Muscle of leg (tissue), 11 donors: ENCODE measurements around the gene BTN3A1. TPM values are rescaled to one million over a fixed set of nuclear protein-coding genes. Genes with fewer than 3 reads are reported as not detected.
"Not testable (repeated sequence)": the region's sequence is repeated elsewhere in the genome, so short reads cannot be mapped to it uniquely, and the experiment has no call there.

Source experiments
- DNase-seq: peaks from one replicate; pipeline ENCODE4 v3.0.0; 2013
- H3K27ac ChIP-seq: one replicate; pipeline ENCODE4 v1.5.1; 2013; ENCODE audit warnings: mild to moderate bottlenecking, low read length, control low read depth
- H3K27me3 ChIP-seq: one replicate; pipeline ENCODE4 v1.6.1; 2013; ENCODE audit warnings: low read length; ENCODE audit not compliant: control insufficient read depth, insufficient read depth
- H3K36me3 ChIP-seq: one replicate; pipeline ENCODE4 v1.6.1; 2013; ENCODE audit warnings: low read length; ENCODE audit not compliant: control insufficient read depth, insufficient read depth
- H3K4me1 ChIP-seq: one replicate; pipeline ENCODE4 v1.6.1; 2013; ENCODE audit warnings: low read length; ENCODE audit not compliant: control insufficient read depth, insufficient read depth
- H3K4me3 ChIP-seq: one replicate; pipeline ENCODE4 v1.5.1; 2013; ENCODE audit warnings: low read length, control low read depth
- H3K9me3 ChIP-seq: replicated peaks from 2 replicates; pipeline ENCODE4 v1.6.1; 2013; ENCODE audit warnings: low read depth, low read length; ENCODE audit not compliant: control insufficient read depth
- WGBS: methylation state at CpG from one replicate; pipeline ENCODE4 v1.1.5; 2013; ENCODE audit warnings: missing lambda C conversion rate; ENCODE audit not compliant: insufficient coverage; 5-methylcytosine and 5-hydroxymethylcytosine counted together
- polyA plus RNA-seq, 8 donors: library from polyadenylated mRNA; unstranded; fragments of 120-200 nt; gene quantifications; one replicate each; pipeline versions ENCODE4 v1.2.1 to v1.2.3, GENCODE V29; 2013; ENCODE audit warnings: inconsistent platforms in 1 of 8, low replicate concordance in 1 of 8; ENCODE audit not compliant: insufficient read length in 8 of 8, insufficient read depth in 1 of 8
- total RNA-seq: library from RNA; stranded (reverse); fragments of 120-200 nt; gene quantifications from one replicate; pipeline ENCODE4 v1.2.4, GENCODE V29; 2013

BTN3A1 gene
- total and polyA plus RNA-seq, 9 donors, result 16.3 to 25.1 (median 21.8) TPM

- H3K27ac ChIP-seq, H3K27me3 ChIP-seq, H3K4me3 ChIP-seq, H3K4me1 ChIP-seq, DNase-seq, H3K9me3 ChIP-seq: not testable (repeated sequence)
- H3K36me3 ChIP-seq, result peaks cover 26% of the 10 kb centered on the region
Observed at GRCh38 chr6:26378143-26378542, 23.9 kb upstream of the BTN3A1 start.

GRCh38 chr6:26379292-26379691, 22.8 kb upstream of the BTN3A1 start:
- Histone ChIP-seq H3K4me1 (peaks cover 7% of the 10 kb centered on the region), H3K27me3 (no peaks in the 10 kb centered on the region), H3K4me3 (no peak overlapping the region), H3K27ac (no peak overlapping the region), H3K9me3 (no peaks in the 10 kb centered on the region), H3K36me3 (peaks cover 20% of the 10 kb centered on the region)
- DNase-seq, result peak; percentile 33
- no CpG with 5 or more reads among the region's 3 CpGs for WGBS

GRCh38 chr6:26379740-26380139, 22.3 kb upstream of the BTN3A1 start:
- peaks cover 7% of the 10 kb centered on the region for H3K4me1 ChIP-seq
- H3K9me3 ChIP-seq, result no peaks in the 10 kb centered on the region
- no peak for DNase-seq
- H3K36me3 ChIP-seq, result peaks cover 16% of the 10 kb centered on the region
- H3K4me3 ChIP-seq, result no peak overlapping the region
- no peak overlapping the region for H3K27ac ChIP-seq
- no peaks in the 10 kb centered on the region for H3K27me3 ChIP-seq

GRCh38 chr6:26380256-26380655, 21.8 kb upstream of the BTN3A1 start:
- WGBS, result 92% methylated on average over 2 of the region's 3 CpGs
- no peak for DNase-seq
- H3K4me1 ChIP-seq, result peaks cover 7% of the 10 kb centered on the region
- H3K9me3 ChIP-seq, result no peaks in the 10 kb centered on the region
- H3K27ac ChIP-seq, result no peak overlapping the region
- H3K27me3 ChIP-seq, result no peaks in the 10 kb centered on the region
- H3K4me3 ChIP-seq, result no peak overlapping the region
- peaks cover 11% of the 10 kb centered on the region for H3K36me3 ChIP-seq

GRCh38 chr6:26382121-26382520, 20.0 kb upstream of the BTN3A1 start:
- Histone ChIP-seq H3K9me3 (no peaks in the 10 kb centered on the region), H3K36me3 (no peaks in the 10 kb centered on the region), H3K4me1 (peaks cover 7% of the 10 kb centered on the region), H3K27me3 (no peaks in the 10 kb centered on the region), H3K27ac (no peak overlapping the region), H3K4me3 (no peak overlapping the region)
- DNase-seq, result no peak
- WGBS, result 84% methylated on average over 4 of the region's 6 CpGs

- WGBS, result 11% methylated on average over 4 of the region's 7 CpGs
- Histone ChIP-seq H3K9me3 (no peaks in the 10 kb centered on the region), H3K4me1 (peaks cover 7% of the 10 kb centered on the region), H3K27ac (peak overlapping the region; percentile 87), H3K4me3 (peak overlapping the region; percentile 60), H3K27me3 (no peaks in the 10 kb centered on the region), H3K36me3 (peaks cover 8% of the 10 kb centered on the region)
- DNase-seq, result peak; percentile 67
Observed at GRCh38 chr6:26383624-26384417, 18.3 kb upstream of the BTN3A1 start.

- Histone ChIP-seq H3K9me3 (no peaks in the 10 kb centered on the region), H3K27ac (no peak overlapping the region), H3K4me3 (no peak overlapping the region), H3K27me3 (no peaks in the 10 kb centered on the region), H3K4me1 (peaks cover 7% of the 10 kb centered on the region), H3K36me3 (peaks cover 24% of the 10 kb centered on the region)
- WGBS, result 86% methylated on average over 7 of the region's 9 CpGs
- no peak for DNase-seq
Observed at GRCh38 chr6:26385734-26386125, 16.3 kb upstream of the BTN3A1 start.

- no peak for DNase-seq
- H3K9me3 ChIP-seq, result no peaks in the 10 kb centered on the region
- no peaks in the 10 kb centered on the region for H3K27me3 ChIP-seq
- peaks cover 39% of the 10 kb centered on the region for H3K36me3 ChIP-seq
- H3K4me1 ChIP-seq, result peaks cover 7% of the 10 kb centered on the region
- H3K4me3 ChIP-seq, result no peak overlapping the region
- no peak overlapping the region for H3K27ac ChIP-seq
Observed at GRCh38 chr6:26387565-26387964, 14.5 kb upstream of the BTN3A1 start.

- H3K4me1 ChIP-seq, result peaks cover 7% of the 10 kb centered on the region
Observed at GRCh38 chr6:26388014-26388413, 14.1 kb upstream of the BTN3A1 start.

GRCh38 chr6:26388441-26388840, 13.6 kb upstream of the BTN3A1 start:
- Histone ChIP-seq H3K9me3 (no peaks in the 10 kb centered on the region), H3K36me3 (peaks cover 39% of the 10 kb centered on the region), H3K27me3 (no peaks in the 10 kb centered on the region), H3K4me1 (peaks cover 6% of the 10 kb centered on the region), H3K4me3 (no peak overlapping the region), H3K27ac (no peak overlapping the region)
- no peak for DNase-seq
- 100% methylated on average over 1 of the region's 1 CpG for WGBS

More at GRCh38 chr6:26388014-26388413, 14.1 kb upstream of the BTN3A1 start:
- Histone ChIP-seq H3K27ac (no peak overlapping the region), H3K27me3 (no peaks in the 10 kb centered on the region), H3K9me3 (no peaks in the 10 kb centered on the region), H3K36me3 (peaks cover 39% of the 10 kb centered on the region), H3K4me3 (no peak overlapping the region)
- no peak for DNase-seq
- 64% methylated on average over 4 of the region's 6 CpGs for WGBS
